ENCODE results near the gene TCF7. TPM values are rescaled to one million over a fixed set of nuclear protein-coding genes. Genes with fewer than 3 reads are reported as not detected.

The TCF7 gene
- total and polyA plus RNA-seq, 2 donors (not counting 1 experiment from before 2014, with no cell fraction given): 3.1 to 3.3 TPM

DNA sequence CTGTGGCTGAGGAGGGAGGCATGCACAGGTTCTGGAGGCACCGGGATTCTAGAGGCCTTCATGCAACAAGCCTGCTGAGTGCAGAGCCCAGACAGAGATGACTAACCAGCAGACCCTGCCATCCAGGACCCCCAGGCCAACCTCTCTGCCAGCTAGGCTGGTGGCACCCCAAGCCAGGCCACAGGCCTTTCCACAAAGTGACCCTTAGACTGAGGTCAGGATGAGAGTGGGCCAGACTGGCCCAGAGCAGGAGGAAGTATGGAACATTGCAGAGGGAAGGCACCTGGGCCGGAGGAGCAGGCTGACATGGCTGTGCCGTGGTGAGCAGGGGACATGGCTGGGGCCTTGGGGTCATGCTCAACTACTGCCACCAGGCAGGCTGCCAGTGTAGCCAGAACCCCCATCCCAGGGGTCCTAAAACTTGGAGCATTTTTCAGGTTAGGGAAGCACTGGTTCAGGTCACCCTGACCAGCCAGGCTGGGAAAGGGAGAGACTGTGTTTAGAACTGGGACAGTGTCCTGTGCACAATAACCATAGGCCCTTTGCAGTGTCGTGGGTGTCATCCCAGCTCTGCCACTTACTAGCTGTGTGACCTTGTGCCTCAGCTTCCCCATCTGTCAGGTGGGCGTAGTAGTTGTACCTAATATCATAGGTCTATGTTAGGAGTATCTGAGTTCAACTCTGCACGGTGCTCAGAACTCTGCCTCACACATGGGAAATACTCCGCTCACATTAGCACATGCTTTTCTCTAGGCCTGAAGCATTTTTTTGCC, 17.3 kb downstream of the TCF7 start:
- DNase-seq (ENCODE audit: low read depth in 2 of 2): no peak
- Histone ChIP-seq H3K9ac (ENCODE audit: insufficient read depth, low read length) (no peak overlapping the region), H3K4me2 (ENCODE audit: extremely low read depth, insufficient read depth, low read length) (no peak overlapping the region), H2AFZ (ENCODE audit: low read length) (no peak overlapping the region), H3K27ac (ENCODE audit: insufficient read depth, low read length) (no peak overlapping the region), H3K9me3 (ENCODE audit: control insufficient read depth, insufficient read depth, low read depth, low read length) (no peaks in the 10 kb centered on the region), H3K79me2 (ENCODE audit: control insufficient read depth, insufficient read depth, low read length) (no peaks in the 10 kb centered on the region), H3K4me1 (ENCODE audit: control insufficient read depth, extremely low read depth, insufficient read depth, low read length) (no peaks in the 10 kb centered on the region), H3K36me3 (ENCODE audit: control insufficient read depth, insufficient read depth, low read length) (peaks cover 5% of the 10 kb centered on the region), H3K4me3 (replicated peaks in 1 of 4; ENCODE audit: control extremely low read depth in 1 of 4, insufficient read depth in 1 of 4, low read depth in 3 of 4, low read length in 4 of 4) (no peak overlapping the region), H3K27me3 (ENCODE audit: control insufficient read depth, insufficient read depth, low read length) (no peaks in the 10 kb centered on the region), H4K20me1 (ENCODE audit: control insufficient read depth, extremely low read depth, insufficient read depth, low read length) (no peaks in the 10 kb centered on the region)
- TF ChIP-seq, protein P1, sequence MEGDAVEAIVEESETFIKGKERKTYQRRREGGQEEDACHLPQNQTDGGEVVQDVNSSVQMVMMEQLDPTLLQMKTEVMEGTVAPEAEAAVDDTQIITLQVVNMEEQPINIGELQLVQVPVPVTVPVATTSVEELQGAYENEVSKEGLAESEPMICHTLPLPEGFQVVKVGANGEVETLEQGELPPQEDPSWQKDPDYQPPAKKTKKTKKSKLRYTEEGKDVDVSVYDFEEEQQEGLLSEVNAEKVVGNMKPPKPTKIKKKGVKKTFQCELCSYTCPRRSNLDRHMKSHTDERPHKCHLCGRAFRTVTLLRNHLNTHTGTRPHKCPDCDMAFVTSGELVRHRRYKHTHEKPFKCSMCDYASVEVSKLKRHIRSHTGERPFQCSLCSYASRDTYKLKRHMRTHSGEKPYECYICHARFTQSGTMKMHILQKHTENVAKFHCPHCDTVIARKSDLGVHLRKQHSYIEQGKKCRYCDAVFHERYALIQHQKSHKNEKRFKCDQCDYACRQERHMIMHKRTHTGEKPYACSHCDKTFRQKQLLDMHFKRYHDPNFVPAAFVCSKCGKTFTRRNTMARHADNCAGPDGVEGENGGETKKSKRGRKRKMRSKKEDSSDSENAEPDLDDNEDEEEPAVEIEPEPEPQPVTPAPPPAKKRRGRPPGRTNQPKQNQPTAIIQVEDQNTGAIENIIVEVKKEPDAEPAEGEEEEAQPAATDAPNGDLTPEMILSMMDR (conservative IDR thresholded peaks at IDR 0.05 in 1 of 2, IDR thresholded peaks at IDR 0.05 in 1 of 2; ENCODE audit: low read depth in 1 of 2, low read length in 2 of 2): no peak
- no peak for TF ChIP-seq EZH2 (IDR thresholded peaks at IDR 0.05; ENCODE audit: low read length, missing control alignments)

DNA sequence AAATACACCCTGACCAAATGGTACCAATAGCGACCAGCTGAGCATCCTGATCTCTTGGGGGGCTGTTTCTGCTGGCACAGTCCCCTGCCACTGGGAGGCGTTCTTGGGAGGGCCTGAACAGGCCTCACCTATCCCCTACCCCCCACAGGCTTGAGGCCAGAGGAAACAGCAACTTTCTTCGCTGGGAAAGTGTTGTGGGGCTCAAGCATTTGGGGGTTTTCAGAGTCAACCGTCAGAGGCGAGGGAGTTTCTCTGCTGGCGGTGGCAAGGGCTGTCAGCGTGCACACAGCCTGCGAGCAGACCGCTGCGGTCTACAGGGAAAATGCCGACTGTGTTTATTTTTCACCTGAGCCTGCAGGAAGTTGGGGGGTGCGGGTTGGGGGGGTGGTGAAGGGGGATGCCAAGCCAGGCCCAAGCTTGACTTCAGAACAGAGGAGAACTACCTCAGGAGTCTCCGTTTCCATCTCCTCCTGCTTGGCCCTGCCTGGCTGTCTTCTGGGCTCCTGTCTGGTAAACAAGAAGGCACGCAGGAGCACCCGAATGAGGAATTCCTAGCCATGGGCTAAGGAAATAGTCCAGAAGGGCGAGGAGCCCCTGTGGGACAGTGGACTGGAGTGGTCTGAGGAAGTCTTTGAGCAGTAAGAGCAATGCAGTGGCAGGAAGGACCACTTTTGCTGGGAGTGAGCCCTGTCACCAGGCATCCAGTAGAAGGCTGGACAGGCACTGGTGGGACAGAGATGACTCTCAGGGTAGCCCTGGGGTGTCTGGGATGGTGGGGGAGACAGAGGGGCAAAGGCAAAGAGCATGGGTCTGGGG, 18.1 kb downstream of the TCF7 start:
- Histone ChIP-seq H3K9ac (ENCODE audit: insufficient read depth, low read length) (no peak overlapping the region), H3K27ac (ENCODE audit: insufficient read depth, low read length) (no peak overlapping the region), H3K4me1 (ENCODE audit: control insufficient read depth, extremely low read depth, insufficient read depth, low read length) (no peaks in the 10 kb centered on the region), H3K36me3 (ENCODE audit: control insufficient read depth, insufficient read depth, low read length) (peaks cover 5% of the 10 kb centered on the region), H3K4me3 (replicated peaks in 1 of 4; ENCODE audit: control extremely low read depth in 1 of 4, insufficient read depth in 1 of 4, low read depth in 3 of 4, low read length in 4 of 4) (no peak overlapping the region), H3K9me3 (ENCODE audit: control insufficient read depth, insufficient read depth, low read depth, low read length) (no peaks in the 10 kb centered on the region), H3K79me2 (ENCODE audit: control insufficient read depth, insufficient read depth, low read length) (no peaks in the 10 kb centered on the region), H3K4me2 (ENCODE audit: extremely low read depth, insufficient read depth, low read length) (no peak overlapping the region), H4K20me1 (ENCODE audit: control insufficient read depth, extremely low read depth, insufficient read depth, low read length) (no peaks in the 10 kb centered on the region), H2AFZ (ENCODE audit: low read length) (no peak overlapping the region), H3K27me3 (ENCODE audit: control insufficient read depth, insufficient read depth, low read length) (no peaks in the 10 kb centered on the region)
- DNase-seq (ENCODE audit: low read depth in 2 of 2): no peak
- TF ChIP-seq EZH2 (IDR thresholded peaks at IDR 0.05; ENCODE audit: low read length, missing control alignments): no peak
- TF ChIP-seq, protein P1 (conservative IDR thresholded peaks at IDR 0.05 in 1 of 2, IDR thresholded peaks at IDR 0.05 in 1 of 2; ENCODE audit: low read depth in 1 of 2, low read length in 2 of 2): no peak

DNA sequence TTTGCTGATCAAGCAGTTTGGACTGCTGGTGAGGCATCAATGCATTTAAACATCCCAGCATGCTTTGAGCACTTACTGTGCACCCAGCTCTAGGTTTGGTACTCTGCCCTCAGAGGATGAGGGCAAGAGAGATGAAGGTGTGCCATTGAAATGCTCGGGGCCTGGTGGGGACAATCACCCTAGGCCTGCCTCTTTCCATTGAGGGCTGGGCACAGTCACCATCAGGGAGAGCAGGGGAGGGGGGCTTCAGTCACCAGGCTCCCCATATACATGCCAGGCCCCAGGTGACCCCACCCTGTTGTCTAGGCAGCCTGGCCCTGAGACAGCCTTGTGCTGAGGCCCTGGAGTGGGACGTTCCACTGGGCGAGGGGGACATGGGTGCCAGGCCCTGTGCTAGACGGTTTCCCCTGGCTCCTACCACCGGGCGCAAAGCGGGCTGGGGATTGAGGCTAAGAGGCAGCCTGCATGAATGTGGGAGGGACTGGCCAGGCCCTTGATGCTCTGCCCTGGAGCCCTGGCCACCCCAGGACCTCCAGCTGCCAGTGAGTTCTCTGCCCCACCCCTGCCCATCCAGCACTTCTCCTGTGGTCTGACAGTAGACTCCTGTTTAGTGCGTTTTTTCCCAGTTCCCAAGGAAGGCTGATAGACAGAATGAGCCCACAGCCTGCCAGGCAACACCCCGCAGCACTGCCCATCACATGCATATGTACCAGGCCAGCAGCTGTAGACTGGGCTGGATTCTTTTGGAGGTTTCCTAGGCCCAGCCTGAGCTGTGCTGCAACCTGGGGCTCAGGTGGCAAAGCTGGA, 18.9 kb downstream of the TCF7 start:
- H3K4me3 ChIP-seq (replicated peaks in 1 of 4; ENCODE audit: control extremely low read depth in 1 of 4, insufficient read depth in 1 of 4, low read depth in 3 of 4, low read length in 4 of 4): no peak overlapping the region
- H3K79me2 ChIP-seq (ENCODE audit: control insufficient read depth, insufficient read depth, low read length): no peaks in the 10 kb centered on the region
- H3K9me3 ChIP-seq (ENCODE audit: control insufficient read depth, insufficient read depth, low read depth, low read length): no peaks in the 10 kb centered on the region
- no peak overlapping the region for H3K4me2 ChIP-seq (ENCODE audit: extremely low read depth, insufficient read depth, low read length)
- H3K9ac ChIP-seq (ENCODE audit: insufficient read depth, low read length): no peak overlapping the region
- no peak overlapping the region for H2AFZ ChIP-seq (ENCODE audit: low read length)
- no peaks in the 10 kb centered on the region for H4K20me1 ChIP-seq (ENCODE audit: control insufficient read depth, extremely low read depth, insufficient read depth, low read length)
- H3K36me3 ChIP-seq (ENCODE audit: control insufficient read depth, insufficient read depth, low read length): peaks cover 5% of the 10 kb centered on the region
- H3K27me3 ChIP-seq (ENCODE audit: control insufficient read depth, insufficient read depth, low read length): no peaks in the 10 kb centered on the region
- DNase-seq (ENCODE audit: low read depth in 2 of 2): no peak
- TF ChIP-seq EZH2 (IDR thresholded peaks at IDR 0.05; ENCODE audit: low read length, missing control alignments): no peak
- TF ChIP-seq, protein P1 (conservative IDR thresholded peaks at IDR 0.05 in 1 of 2, IDR thresholded peaks at IDR 0.05 in 1 of 2; ENCODE audit: low read depth in 1 of 2, low read length in 2 of 2): no peak
- no peak overlapping the region for H3K27ac ChIP-seq (ENCODE audit: insufficient read depth, low read length)
- peaks cover 6% of the 10 kb centered on the region for H3K4me1 ChIP-seq (ENCODE audit: control insufficient read depth, extremely low read depth, insufficient read depth, low read length)

Data from fibroblast of lung (primary cell).